ENCODE measurements around the gene C16orf96.

Gene C16orf96

DNA sequence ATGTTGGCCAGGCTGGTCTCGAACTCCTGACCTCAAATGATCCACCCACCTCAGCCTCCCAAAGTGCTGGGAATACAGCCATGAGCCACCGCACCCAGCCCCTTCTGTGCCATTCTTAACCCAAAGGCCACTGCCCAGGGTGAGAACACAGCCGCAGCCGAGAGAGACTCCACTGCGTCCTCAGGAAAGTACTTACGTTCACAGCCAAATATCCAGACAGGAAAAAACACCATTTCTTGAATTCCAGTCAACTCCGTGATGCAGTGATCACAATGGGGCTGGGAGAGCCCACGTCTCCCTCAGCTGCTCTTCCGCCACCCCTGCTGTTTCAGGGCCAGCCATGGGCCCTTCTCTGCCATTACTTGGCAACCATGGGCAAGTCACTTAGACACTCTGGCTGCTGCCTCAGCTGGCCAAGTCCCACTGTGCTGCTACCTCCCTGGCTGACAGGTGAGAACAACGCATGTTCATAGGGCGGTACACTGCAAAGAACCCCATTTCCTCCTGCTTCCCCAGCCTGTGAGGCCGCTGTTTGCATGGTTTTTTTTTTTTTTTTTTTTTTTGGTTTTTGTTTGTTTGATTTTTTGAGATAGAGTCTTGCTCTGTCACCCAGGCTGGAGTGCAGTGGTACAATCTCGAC is 21.9 kb upstream of the C16orf96 start:
- DNase-seq (ENCODE audit: insufficient read length, low spot score) (no peak), FAIRE-seq (no peak)
- TF ChIP-seq POLR2A (IDR thresholded peaks at IDR 0.05; ENCODE audit: low read depth, low read length), result no peak

DNA sequence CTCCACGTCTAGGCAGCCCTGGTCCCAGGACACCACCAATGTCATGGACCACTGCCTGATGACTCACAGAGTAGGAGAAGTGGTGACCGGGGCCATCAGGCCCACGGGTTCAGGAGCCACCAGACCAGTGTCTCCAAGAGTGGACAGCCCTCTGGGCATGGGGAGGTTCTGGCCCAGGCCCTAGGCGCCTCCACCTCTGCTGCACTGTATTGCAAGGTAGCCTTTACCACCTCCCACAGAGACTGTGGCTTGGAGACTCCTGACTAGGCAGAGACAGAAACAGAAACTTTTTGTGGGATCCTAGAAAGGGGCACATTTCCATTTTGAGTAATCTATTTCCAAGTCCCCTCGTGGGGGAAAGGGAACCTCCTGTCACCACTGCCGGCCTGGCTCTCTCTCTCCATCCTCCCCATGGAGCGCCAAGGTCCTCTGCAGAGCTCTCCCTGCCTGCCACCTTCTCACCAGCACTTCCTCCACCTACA is 20.5 kb upstream of the C16orf96 start:
- FAIRE-seq (no peak), DNase-seq (ENCODE audit: insufficient read length, low spot score) (no peak)
- TF ChIP-seq POLR2A (IDR thresholded peaks at IDR 0.05; ENCODE audit: low read depth, low read length), result no peak

DNA sequence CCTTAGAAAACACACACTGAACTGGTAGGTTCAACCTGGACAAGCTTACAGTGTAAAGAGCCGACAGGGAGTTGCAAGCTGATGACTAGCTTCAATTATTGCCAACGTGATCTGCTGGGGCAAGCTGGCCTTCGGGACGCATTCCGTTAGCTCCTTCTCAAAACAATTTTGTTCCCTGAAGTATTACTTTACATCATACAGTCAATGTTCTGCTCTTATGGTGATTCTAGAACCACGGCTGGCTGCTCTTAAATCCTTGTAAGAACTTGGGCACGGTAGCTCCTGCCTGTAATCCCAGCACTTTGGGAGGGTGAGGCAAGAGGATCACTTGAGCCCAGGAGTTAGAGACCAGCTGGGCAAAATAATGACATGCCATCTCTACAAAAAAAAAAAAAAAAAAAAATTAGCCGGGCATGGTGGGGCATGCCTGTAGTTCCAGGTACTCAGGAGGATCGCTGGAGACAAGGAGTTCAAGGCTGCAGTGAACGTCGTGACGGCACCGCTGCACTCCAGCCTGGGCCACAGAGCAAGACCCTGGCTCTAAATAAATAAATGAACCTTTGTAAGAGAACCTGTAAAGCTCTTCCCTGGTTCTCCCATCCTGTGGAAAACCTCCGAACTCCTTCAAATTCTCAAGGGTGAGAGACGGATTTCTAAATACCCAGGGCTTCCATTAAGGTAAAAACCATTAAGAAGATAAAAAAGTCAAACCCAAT is 19.6 kb upstream of the C16orf96 start:
- no peak for FAIRE-seq
- TF ChIP-seq POLR2A (IDR thresholded peaks at IDR 0.05; ENCODE audit: low read depth, low read length), result no peak
- DNase-seq (ENCODE audit: insufficient read length, low spot score), result no peak

DNA sequence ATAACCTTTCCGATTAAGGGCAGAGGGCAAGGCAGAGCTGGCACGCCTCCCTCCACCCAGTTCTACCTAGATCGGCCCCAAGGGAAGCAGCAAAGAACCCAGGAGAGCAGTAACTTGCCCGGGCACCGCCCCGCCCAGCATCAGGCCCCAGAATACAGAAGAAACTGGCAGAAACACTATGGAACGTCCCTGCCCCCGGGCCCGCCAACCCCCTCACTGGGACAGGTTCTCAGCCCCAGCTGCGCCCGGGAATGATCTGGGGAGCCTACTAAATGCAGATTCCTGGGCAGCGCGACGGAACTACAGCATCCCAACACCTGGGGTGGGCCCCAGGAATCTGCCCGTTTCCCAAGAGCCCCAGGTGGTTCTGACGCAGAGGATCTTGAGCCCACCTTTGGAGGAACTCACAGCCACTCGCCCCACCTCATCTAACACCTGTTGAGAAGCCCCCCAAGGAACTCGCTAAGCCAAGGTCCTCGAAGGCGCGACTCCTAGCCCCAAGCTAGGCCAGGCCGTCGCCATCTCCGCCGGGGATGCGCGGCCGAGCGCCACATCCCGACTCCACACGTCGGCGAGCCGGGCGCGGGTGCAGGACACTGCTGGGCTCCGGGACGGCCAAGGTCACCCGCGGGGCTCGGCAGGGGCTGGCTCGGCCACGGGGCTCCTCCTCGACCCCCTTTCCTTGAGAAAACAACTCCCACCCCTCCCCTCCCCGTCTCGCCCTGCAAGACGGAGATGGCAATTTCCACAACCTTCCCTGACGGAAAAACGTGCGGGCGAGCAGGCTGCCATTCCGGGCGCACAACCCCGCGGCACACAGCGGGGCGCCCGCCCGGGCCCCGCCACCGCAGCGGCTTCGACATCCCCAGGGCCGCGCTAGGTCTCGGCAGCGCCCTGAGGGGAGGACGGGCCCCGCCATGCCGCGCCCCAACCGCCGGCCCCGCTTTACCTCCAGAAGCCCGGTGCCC is 18.5 kb upstream of the C16orf96 start:
- FAIRE-seq (no peak), DNase-seq (ENCODE audit: insufficient read length, low spot score) (no peak)
- TF ChIP-seq POLR2A (IDR thresholded peaks at IDR 0.05; ENCODE audit: low read depth, low read length), result no peak

DNA sequence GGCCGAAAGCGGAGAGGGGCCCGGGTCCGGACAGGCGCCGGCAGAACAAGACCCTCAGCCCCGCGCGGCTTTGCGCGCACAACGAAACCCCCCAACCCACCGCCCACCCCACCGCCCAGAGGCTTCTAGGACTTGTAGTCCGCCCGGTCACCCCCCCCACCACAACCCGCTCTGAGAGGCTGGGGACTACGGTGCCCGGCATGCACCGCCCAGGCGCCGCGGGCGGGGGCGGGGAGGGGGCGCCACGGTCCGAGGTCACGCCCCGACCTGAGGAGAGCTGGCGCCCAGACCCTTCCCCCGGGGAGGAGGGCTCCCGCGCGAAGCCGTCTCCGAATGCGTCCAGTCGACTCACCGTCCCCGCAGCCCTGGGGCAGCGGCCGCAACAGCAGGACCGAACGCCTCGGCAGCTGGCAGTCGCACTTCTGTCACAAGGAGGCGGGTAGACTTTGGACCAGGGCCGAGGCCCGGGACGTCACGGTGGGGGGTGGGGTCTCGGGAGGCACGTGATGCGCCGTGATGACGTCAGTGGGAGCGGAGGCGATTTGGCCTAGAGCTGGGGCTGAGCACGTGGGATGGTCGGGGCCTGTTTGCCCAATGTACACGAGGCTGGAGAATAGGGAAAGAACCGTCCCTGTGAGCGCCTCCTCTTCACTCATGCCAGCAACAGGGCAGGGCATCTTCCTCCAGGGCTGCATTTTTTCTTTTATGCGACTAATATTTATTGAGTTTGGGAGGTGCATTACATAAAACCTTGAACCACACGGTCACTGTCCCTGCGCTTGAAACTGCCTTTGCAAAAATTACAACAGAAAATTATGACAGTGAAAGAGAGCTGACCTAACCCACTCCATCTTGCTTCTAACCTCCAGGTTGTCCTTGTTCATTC is 17.5 kb upstream of the C16orf96 start, which contains the start of gene CDIP1:
Gene CDIP1, minus strand, starts transcription at position 424 of the 886 bp plus-strand sequence. CDS start 24,643 bp downstream, outside the sequence.
- peak; percentile 63 for DNase-seq (ENCODE audit: insufficient read length, low spot score)
- TF ChIP-seq POLR2A (IDR thresholded peaks at IDR 0.05; ENCODE audit: low read depth, low read length), result peak; percentile 82
- no peak for FAIRE-seq

DNA sequence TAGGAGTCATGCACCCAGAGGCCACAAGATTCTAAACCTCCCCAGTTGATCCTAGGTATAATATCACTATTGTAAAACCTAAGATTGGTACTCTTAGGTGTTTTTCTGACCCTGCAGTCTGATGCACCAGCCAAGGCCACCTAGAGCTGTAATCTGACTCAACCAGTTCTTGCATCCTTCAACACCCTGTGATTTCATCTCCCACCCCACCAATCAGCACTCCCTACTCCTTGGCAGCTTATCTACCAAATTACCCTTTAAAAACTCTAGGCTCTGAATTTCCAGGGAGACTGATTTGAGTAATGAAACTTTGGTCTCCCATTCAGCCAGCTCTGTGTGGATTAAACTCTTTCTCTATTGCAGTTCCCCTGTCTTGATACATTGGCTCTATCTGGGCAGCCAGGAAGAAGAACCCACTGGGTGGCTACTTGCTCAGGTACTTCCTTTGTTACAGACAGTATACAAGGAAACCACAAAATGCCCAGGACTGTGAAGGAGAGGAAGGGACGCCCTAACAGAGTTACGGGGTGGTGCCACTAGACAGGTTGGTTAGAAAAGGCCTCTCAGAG is 16.3 kb upstream of the C16orf96 start:
- DNase-seq (ENCODE audit: insufficient read length, low spot score), result no peak
- no peak for FAIRE-seq
- no peak for TF ChIP-seq POLR2A (IDR thresholded peaks at IDR 0.05; ENCODE audit: low read depth, low read length)

DNA sequence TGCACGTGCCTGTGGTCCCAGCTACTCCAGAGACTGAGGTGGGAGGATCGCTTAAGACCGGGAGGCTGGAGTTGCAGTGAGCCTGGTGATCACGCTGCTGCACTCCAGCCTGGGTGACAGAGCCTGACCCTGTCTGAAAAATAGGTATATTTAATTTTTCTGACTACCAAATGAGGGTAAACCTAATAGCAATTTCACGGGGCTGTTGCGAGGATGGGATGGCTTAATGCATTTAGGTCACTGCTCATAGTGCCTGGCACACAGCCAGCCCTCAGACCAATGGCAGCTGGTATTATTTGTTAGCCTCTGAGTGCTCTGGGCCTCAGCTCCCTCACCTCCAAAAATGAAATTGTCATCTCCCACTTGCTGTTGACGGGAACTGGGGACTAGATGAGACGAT is 11.7 kb upstream of the C16orf96 start:
- DNase-seq (ENCODE audit: insufficient read length, low spot score), result no peak
- FAIRE-seq, result no peak
- no peak for TF ChIP-seq POLR2A (IDR thresholded peaks at IDR 0.05; ENCODE audit: low read depth, low read length)

DNA sequence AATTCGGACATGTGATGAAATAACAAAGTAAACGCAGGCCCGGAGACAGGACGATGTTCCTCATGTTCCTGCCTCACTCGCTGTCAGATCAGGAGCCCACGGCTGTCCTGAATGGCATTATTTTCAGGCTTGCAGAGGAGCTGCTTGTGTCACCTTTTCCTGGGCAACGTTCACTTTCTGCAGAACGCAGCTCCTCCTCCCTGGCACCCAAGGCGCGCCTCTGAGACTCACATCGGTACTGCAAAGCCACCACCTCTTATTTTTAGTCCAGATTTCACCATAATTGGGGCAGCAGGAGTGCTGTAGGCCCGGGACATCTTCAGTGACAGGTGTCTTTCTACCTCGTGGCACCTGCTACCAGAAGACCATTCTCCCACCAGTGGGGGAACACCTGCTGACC is 8.0 kb upstream of the C16orf96 start:
- no peak for FAIRE-seq
- no peak for DNase-seq (ENCODE audit: insufficient read length, low spot score)
- TF ChIP-seq POLR2A (IDR thresholded peaks at IDR 0.05; ENCODE audit: low read depth, low read length), result no peak

DNA sequence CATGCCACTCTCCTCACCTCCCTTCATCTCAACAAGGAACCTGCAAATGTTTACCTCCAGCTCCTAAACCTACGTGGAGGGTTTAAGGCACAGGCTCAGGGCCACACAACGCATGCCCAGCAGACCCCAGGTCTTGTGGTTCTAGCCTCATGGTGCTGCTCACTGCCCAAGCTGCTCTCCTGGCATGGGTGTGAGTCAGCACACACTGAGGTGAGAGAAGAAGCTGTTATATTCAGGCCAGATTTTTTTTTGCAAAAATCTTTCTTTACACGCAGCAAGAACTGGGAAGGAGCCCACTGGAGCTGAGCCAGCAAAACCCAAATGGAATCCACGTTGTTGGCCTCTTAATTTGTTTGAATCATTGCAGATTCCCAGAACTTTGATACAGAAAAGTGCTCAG is 5.5 kb upstream of the C16orf96 start:
- FAIRE-seq, result no peak
- no peak for TF ChIP-seq POLR2A (IDR thresholded peaks at IDR 0.05; ENCODE audit: low read depth, low read length)
- no peak for DNase-seq (ENCODE audit: insufficient read length, low spot score)

DNA sequence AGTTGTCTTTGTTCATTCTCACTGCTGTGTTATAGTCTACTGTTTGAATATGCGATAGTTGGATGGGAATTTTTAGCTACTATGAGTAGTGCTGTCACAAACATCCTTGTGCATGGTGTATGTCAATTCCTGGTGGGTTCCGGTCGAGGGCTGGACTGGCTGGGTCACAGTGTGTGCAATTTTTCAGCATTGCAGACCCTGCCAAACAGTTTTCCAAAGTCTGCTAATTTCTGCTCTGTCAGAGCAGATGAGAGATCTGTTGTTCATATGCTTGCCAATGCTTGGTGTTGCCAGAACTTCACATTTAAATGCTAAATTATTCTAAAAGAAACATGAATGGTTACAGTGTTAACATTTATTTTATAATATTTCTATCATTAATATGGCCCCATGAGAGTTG is 3.6 kb upstream of the C16orf96 start:
- TF ChIP-seq POLR2A (IDR thresholded peaks at IDR 0.05; ENCODE audit: low read depth, low read length), result no peak
- DNase-seq (ENCODE audit: insufficient read length, low spot score) (no peak), FAIRE-seq (no peak)

DNA sequence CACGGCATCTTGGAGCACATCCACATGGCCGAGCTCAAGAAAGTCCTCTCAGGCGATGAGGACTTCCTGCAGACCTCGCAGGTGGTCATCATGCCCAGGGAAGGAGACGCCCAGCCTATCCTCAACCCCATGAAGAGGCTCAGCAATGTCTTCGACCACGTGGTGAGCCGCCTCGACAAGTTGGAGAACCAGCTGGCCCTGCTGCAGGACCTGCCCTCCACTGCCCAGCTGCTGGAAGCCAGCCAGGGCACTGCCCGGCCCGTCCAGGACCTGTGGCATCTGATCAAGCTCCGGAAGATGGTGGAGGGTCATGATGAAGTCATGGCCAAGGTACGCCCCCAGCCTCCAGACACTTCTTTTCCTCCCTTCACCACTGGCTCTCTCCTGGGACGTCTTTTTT is 440 bp downstream of the C16orf96 start:
- DNase-seq (ENCODE audit: insufficient read length, low spot score) (no peak), FAIRE-seq (no peak)
- no peak for TF ChIP-seq POLR2A (IDR thresholded peaks at IDR 0.05; ENCODE audit: low read depth, low read length)

DNA sequence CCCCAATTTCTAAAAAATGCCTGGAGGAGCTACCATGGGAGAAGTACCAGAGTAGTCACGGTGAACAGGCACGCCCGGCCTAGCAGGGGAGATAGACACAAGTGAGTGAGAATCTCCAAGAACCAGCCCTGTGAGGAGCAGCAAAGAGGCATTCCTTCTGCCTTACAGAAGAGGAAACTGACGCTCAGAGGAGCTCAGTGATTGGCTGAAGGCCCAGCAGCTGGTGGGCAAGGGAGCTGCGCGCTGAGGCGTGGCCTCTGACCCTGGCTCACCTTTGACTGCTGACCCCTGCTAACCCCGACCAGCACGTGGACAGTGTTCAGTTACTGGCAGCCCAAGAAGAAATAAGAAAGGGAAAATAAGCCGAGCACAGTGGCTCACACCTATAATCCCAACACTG is 1.8 kb downstream of the C16orf96 start:
- no peak for TF ChIP-seq POLR2A (IDR thresholded peaks at IDR 0.05; ENCODE audit: low read depth, low read length)
- no peak for DNase-seq (ENCODE audit: insufficient read length, low spot score)
- no peak for FAIRE-seq

DNA sequence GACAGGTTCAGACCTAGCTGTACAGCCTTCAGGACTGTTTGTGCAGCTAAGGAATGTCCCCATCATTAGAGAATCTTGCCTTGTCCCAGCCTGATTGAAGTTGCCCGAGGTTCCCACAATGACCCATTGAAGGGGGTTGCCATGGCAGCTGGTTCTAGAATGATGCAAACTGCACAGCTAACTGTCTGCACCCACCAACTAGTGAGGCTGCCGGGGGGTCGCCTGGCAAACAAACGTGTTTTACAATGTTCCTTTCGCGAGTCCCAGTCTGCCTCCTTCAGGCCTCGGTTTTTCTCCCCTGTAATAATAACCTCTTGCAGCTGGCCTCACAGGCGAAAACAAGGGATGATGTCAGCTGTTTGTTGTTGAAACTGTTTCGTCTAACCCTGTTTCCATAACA is 5.5 kb downstream of the C16orf96 start:
- DNase-seq (ENCODE audit: insufficient read length, low spot score) (no peak), FAIRE-seq (no peak)
- TF ChIP-seq POLR2A (IDR thresholded peaks at IDR 0.05; ENCODE audit: low read depth, low read length), result no peak

Measured in H54 (cell line).